Measurements from ENCODE around the gene RTN1. TPM values are rescaled to one million over a fixed set of nuclear protein-coding genes. Genes with fewer than 3 reads are reported as not detected.

The RTN1 gene
- polyA plus RNA-seq, 1 donor from 2014 or later = 1,138 TPM

- H3K9ac ChIP-seq (ENCODE audit: low read length) = no peak overlapping the region
- no peaks in the 10 kb centered on the region for H3K9me3 ChIP-seq (ENCODE audit: low read length)
- H3K4me3 ChIP-seq (ENCODE audit: low read length) = no peak overlapping the region
- H3K27me3 ChIP-seq (ENCODE audit: insufficient read depth, low read depth, low read length) = no peaks in the 10 kb centered on the region
- no peaks in the 10 kb centered on the region for H3K36me3 ChIP-seq (ENCODE audit: insufficient read depth, low read length)
- TF ChIP-seq EZH2 (IDR thresholded peaks at IDR 0.05; ENCODE audit: borderline replicate concordance, insufficient read depth, low read length, poor library complexity, severe bottlenecking) (no peak), EP300 (conservative IDR thresholded peaks at IDR 0.05; ENCODE audit: poor library complexity, severe bottlenecking) (no peak), TAF1 (IDR thresholded peaks at IDR 0.05; ENCODE audit: low read depth) (no peak), MXI1 (conservative IDR thresholded peaks at IDR 0.05; ENCODE audit: poor library complexity, severe bottlenecking) (no peak), CTCF (IDR thresholded peaks at IDR 0.05; ENCODE audit: poor library complexity, severe bottlenecking) (no peak)
- H4K20me1 ChIP-seq (ENCODE audit: insufficient read depth) = no peaks in the 10 kb centered on the region
- no peaks in the 10 kb centered on the region for H3K79me2 ChIP-seq (replicated peaks; ENCODE audit: insufficient read depth, low read length)
- no peaks in the 10 kb centered on the region for H3F3A ChIP-seq (ENCODE audit: insufficient read depth, low read length, poor library complexity, severe bottlenecking)
- no peak overlapping the region for H2AFZ ChIP-seq (ENCODE audit: low read depth, low read length)
- no peaks in the 10 kb centered on the region for H3K9me2 ChIP-seq (ENCODE audit: insufficient read depth, low read length)
- H3K27ac ChIP-seq (ENCODE audit: low read length) = no peak overlapping the region
- H3K4me2 ChIP-seq (ENCODE audit: low read length) = no peak overlapping the region
These were observed 192.8 kb downstream of the RTN1 start for GRCh38 chr14:59677771-59678231.

GRCh38 chr14:59675394-59675793 is 195.2 kb downstream of the RTN1 start:
- no peak overlapping the region for H2AFZ ChIP-seq (ENCODE audit: low read depth, low read length)
- H4K20me1 ChIP-seq (ENCODE audit: insufficient read depth) = no peaks in the 10 kb centered on the region
- H3K27me3 ChIP-seq (ENCODE audit: insufficient read depth, low read depth, low read length) = no peaks in the 10 kb centered on the region
- H3K9me3 ChIP-seq (ENCODE audit: low read length) = no peaks in the 10 kb centered on the region
- H3K9ac ChIP-seq (ENCODE audit: low read length) = no peak overlapping the region
- no peaks in the 10 kb centered on the region for H3K79me2 ChIP-seq (replicated peaks; ENCODE audit: insufficient read depth, low read length)
- no peaks in the 10 kb centered on the region for H3K36me3 ChIP-seq (ENCODE audit: insufficient read depth, low read length)
- H3K4me2 ChIP-seq (ENCODE audit: low read length) = no peak overlapping the region
- H3K9me2 ChIP-seq (ENCODE audit: insufficient read depth, low read length) = no peaks in the 10 kb centered on the region
- no peak overlapping the region for H3K4me3 ChIP-seq (ENCODE audit: low read length)
- no peaks in the 10 kb centered on the region for H3F3A ChIP-seq (ENCODE audit: insufficient read depth, low read length, poor library complexity, severe bottlenecking)
- H3K27ac ChIP-seq (ENCODE audit: low read length) = no peak overlapping the region
- no peak for TF ChIP-seq SMC3 (conservative IDR thresholded peaks at IDR 0.05; ENCODE audit: poor library complexity)
- TF ChIP-seq MXI1 (conservative IDR thresholded peaks at IDR 0.05; ENCODE audit: poor library complexity, severe bottlenecking) = no peak
- no peak for TF ChIP-seq EP300 (conservative IDR thresholded peaks at IDR 0.05; ENCODE audit: poor library complexity, severe bottlenecking)
- TF ChIP-seq TAF1 (IDR thresholded peaks at IDR 0.05; ENCODE audit: low read depth) = no peak
- TF ChIP-seq POLR2AphosphoS5 (IDR thresholded peaks at IDR 0.05) = no peak
- no peak for TF ChIP-seq CTCF (IDR thresholded peaks at IDR 0.05; ENCODE audit: poor library complexity, severe bottlenecking)
- TF ChIP-seq EZH2 (IDR thresholded peaks at IDR 0.05; ENCODE audit: borderline replicate concordance, insufficient read depth, low read length, poor library complexity, severe bottlenecking) = no peak
- TF ChIP-seq RAD21 (conservative IDR thresholded peaks at IDR 0.05) = no peak
- TF ChIP-seq REST (IDR thresholded peaks at IDR 0.05; ENCODE audit: borderline replicate concordance) = no peak

All from neural cell (in vitro differentiated cells).